K562 (cell line): Measurements from ENCODE around the gene KRI1. TPM values are rescaled to one million over a fixed set of nuclear protein-coding genes. Genes with fewer than 3 reads are reported as not detected.

Source experiments
- HDAC1 ChIP-seq, 2 experiments: fragments of 450-650 bp; IDR thresholded peaks; 2 replicates each; pipeline ENCODE4 v1.6.1; 2016 to 2017; ENCODE audit warnings: inconsistent platforms in 1 of 2, mild to moderate bottlenecking in 1 of 2, moderate library complexity in 1 of 2
- MYC ChIP-seq, 2 experiments: fragments of 250-450 bp in 1 of 2; sonication (Bioruptor Pico) in 1 of 2; IDR thresholded peaks; 2 replicates each; pipeline versions ENCODE4 v1.5.1 to v1.6.1; 2012 to 2021; ENCODE audit warnings: low read depth in 2 of 2, borderline replicate concordance in 1 of 2, improper control_type of control experiment in 1 of 2, low read length in 1 of 2, mild to moderate bottlenecking in 1 of 2, moderate library complexity in 1 of 2
- NFRKB ChIP-seq: fragments of 450-650 bp; IDR thresholded peaks from 2 replicates; pipeline ENCODE4 v1.6.1; 2016; ENCODE audit warnings: low read depth
- OTX1 ChIP-seq: fragments of 450-650 bp; formaldehyde crosslinking; IDR thresholded peaks from 2 replicates; pipeline ENCODE4 v1.4.0; 2022; ENCODE audit warnings: mild to moderate bottlenecking
- RCOR1 ChIP-seq, 2 experiments: IDR thresholded peaks; 2 replicates each; pipeline ENCODE4 v1.6.1; 2012; ENCODE audit warnings: low read depth in 2 of 2, low read length in 2 of 2, borderline replicate concordance in 1 of 2, improper control_type of control experiment in 1 of 2
- XRCC5 ChIP-seq: fragments of 200-400 bp; formaldehyde crosslinking; IDR thresholded peaks from 2 replicates; pipeline ENCODE4 v1.6.1; 2017; ENCODE audit warnings: low read depth, mild to moderate bottlenecking, low read length
- ZEB2 ChIP-seq: fragments of 450-650 bp; IDR thresholded peaks from 2 replicates; pipeline ENCODE4 v1.6.1; 2016
- polyA plus RNA-seq, 8 experiments: library from polyadenylated mRNA; depleted of rRNA in 4 of 8; stranded (reverse) in 5 of 8; unstranded in 3 of 8; fragments of >200 nt; fragmentation: Nextera tagmentation in 2 of 8; fragmentation: Illumina TruSeq in 1 of 8; extraction: Ambion mirVana in 2 of 8; extraction: Trizol in 1 of 8; gene quantifications; 2 replicates each; pipeline versions ENCODE4 v1.2.1 to v1.2.3, GENCODE V29; 2011 to 2014; ENCODE audit warnings: inconsistent platforms in 1 of 8, missing spikeins in 1 of 8
- total RNA-seq, 7 experiments: library from RNA; depleted of rRNA in 6 of 7; stranded (reverse); fragments of >200 nt in 6 of 7; fragmentation: Illumina TruSeq in 2 of 7; extraction: Trizol in 2 of 7; gene quantifications; 2 replicates each; pipeline versions ENCODE4 v1.2.1 to v1.2.3, GENCODE V29; 2011 to 2021; ENCODE audit warnings: low replicate concordance in 1 of 7
- TF ChIP-seq, protein P1 (sequence below): fragments of 450-650 bp; IDR thresholded peaks from 2 replicates; pipeline ENCODE4 v1.6.1; 2017; ENCODE audit warnings: mild to moderate bottlenecking, moderate library complexity
- TF ChIP-seq, protein P2 (sequence below), 2 experiments: fragments of 450-650 bp; IDR thresholded peaks; 2 replicates each; pipeline ENCODE4 v1.6.1; 2018; ENCODE audit warnings: mild to moderate bottlenecking in 2 of 2, low read depth in 1 of 2; ENCODE audit not compliant: partially characterized antibody in 2 of 2
- TF ChIP-seq, protein P3 (sequence below): sonication (generic); formaldehyde crosslinking; IDR thresholded peaks from 2 replicates; pipeline ENCODE4 v1.9.0; 2022; ENCODE audit warnings: mild to moderate bottlenecking, missing genetic modification reagents
- TF ChIP-seq, protein P4 (sequence below): conservative IDR thresholded peaks from 2 replicates; pipeline ENCODE4 v1.6.1; 2011; ENCODE audit warnings: low read depth, mild to moderate bottlenecking, low read length; ENCODE audit not compliant: control insufficient read depth
- TF ChIP-seq, protein P5 (sequence below): fragments of 250-450 bp; sonication (Bioruptor Pico); IDR thresholded peaks from 2 replicates; pipeline ENCODE4 v1.4.0; 2020; ENCODE audit warnings: mild to moderate bottlenecking
- TF ChIP-seq, protein P6 (sequence below), 2 experiments: fragments of 150-350 bp in 1 of 2; IDR thresholded peaks; 2 replicates each; pipeline ENCODE4 v1.6.1; 2012 to 2016; ENCODE audit warnings: low read depth in 2 of 2, low read length in 2 of 2, mild to moderate bottlenecking in 1 of 2, moderate library complexity in 1 of 2

Gene KRI1
- total and polyA plus RNA-seq, 9 of the 15 experiments (the other 6 are each of a cell fraction or from before 2014, with no cell fraction given): 1.1 to 50.7 (median 24.7) TPM

DNA sequence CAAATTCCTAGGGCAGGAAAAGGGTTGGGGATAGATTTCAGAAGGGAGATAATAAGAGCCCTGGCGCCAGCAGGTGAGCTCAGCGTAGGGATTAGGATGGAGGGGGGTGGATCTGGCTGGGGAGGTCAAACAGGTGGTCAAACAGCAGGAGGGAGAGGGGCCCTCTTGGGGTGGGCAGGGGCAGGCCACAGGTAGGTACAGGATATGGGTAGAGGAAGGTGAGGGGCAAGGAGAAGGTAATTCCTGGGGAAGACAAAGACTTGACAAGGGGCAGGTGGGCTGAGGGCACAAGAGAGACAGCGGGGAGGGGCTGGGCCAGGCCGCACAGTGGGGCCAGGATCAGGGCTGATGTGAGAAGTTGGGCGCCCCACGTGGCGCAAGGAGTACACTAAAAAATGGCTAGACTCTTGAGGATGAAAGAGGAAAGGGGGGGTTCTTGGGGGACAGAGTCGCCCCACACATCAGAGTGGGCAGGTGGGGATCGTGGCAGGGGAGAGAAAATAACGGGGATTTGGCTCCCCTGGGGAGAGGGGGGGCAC is 713 bp downstream of the KRI1 start (continued):
- TF ChIP-seq, protein P1, sequence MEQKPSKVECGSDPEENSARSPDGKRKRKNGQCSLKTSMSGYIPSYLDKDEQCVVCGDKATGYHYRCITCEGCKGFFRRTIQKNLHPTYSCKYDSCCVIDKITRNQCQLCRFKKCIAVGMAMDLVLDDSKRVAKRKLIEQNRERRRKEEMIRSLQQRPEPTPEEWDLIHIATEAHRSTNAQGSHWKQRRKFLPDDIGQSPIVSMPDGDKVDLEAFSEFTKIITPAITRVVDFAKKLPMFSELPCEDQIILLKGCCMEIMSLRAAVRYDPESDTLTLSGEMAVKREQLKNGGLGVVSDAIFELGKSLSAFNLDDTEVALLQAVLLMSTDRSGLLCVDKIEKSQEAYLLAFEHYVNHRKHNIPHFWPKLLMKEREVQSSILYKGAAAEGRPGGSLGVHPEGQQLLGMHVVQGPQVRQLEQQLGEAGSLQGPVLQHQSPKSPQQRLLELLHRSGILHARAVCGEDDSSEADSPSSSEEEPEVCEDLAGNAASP: no peak
- no peak for TF ChIP-seq XRCC5
- TF ChIP-seq HDAC1 (IDR thresholded peaks at IDR 0.05): peak in 1 of 2 experiments; percentile 79; a peak in 2 of 4 replicates
- 0 out of 4 replicates have a peak, but pooled peaks of 1 of the 2 experiments have one; percentile 7 for TF ChIP-seq RCOR1 (IDR thresholded peaks at IDR 0.05; ENCODE audit: borderline replicate concordance in 1 of 2, low read depth in 2 of 2, low read length in 2 of 2)
- TF ChIP-seq, protein P2, sequence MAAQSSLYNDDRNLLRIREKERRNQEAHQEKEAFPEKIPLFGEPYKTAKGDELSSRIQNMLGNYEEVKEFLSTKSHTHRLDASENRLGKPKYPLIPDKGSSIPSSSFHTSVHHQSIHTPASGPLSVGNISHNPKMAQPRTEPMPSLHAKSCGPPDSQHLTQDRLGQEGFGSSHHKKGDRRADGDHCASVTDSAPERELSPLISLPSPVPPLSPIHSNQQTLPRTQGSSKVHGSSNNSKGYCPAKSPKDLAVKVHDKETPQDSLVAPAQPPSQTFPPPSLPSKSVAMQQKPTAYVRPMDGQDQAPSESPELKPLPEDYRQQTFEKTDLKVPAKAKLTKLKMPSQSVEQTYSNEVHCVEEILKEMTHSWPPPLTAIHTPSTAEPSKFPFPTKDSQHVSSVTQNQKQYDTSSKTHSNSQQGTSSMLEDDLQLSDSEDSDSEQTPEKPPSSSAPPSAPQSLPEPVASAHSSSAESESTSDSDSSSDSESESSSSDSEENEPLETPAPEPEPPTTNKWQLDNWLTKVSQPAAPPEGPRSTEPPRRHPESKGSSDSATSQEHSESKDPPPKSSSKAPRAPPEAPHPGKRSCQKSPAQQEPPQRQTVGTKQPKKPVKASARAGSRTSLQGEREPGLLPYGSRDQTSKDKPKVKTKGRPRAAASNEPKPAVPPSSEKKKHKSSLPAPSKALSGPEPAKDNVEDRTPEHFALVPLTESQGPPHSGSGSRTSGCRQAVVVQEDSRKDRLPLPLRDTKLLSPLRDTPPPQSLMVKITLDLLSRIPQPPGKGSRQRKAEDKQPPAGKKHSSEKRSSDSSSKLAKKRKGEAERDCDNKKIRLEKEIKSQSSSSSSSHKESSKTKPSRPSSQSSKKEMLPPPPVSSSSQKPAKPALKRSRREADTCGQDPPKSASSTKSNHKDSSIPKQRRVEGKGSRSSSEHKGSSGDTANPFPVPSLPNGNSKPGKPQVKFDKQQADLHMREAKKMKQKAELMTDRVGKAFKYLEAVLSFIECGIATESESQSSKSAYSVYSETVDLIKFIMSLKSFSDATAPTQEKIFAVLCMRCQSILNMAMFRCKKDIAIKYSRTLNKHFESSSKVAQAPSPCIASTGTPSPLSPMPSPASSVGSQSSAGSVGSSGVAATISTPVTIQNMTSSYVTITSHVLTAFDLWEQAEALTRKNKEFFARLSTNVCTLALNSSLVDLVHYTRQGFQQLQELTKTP (IDR thresholded peaks at IDR 0.05; ENCODE audit: low read depth in 1 of 2, partially characterized antibody in 2 of 2): peak in 1 of 2 experiments; percentile 30
- TF ChIP-seq, protein P3, sequence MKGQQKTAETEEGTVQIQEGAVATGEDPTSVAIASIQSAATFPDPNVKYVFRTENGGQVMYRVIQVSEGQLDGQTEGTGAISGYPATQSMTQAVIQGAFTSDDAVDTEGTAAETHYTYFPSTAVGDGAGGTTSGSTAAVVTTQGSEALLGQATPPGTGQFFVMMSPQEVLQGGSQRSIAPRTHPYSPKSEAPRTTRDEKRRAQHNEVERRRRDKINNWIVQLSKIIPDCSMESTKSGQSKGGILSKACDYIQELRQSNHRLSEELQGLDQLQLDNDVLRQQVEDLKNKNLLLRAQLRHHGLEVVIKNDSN: peak; percentile 66
- TF ChIP-seq, protein P4, sequence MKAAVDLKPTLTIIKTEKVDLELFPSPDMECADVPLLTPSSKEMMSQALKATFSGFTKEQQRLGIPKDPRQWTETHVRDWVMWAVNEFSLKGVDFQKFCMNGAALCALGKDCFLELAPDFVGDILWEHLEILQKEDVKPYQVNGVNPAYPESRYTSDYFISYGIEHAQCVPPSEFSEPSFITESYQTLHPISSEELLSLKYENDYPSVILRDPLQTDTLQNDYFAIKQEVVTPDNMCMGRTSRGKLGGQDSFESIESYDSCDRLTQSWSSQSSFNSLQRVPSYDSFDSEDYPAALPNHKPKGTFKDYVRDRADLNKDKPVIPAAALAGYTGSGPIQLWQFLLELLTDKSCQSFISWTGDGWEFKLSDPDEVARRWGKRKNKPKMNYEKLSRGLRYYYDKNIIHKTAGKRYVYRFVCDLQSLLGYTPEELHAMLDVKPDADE: 0 out of 2 replicates have a peak, but pooled peaks have one; percentile 37
- 0 out of 2 replicates have a peak, but pooled peaks have one; percentile 72 for TF ChIP-seq NFRKB
- 0 out of 2 replicates have a peak, but pooled peaks have one; percentile 44 for TF ChIP-seq OTX1 (CRISPR knock-in tag)
- TF ChIP-seq, protein P5, sequence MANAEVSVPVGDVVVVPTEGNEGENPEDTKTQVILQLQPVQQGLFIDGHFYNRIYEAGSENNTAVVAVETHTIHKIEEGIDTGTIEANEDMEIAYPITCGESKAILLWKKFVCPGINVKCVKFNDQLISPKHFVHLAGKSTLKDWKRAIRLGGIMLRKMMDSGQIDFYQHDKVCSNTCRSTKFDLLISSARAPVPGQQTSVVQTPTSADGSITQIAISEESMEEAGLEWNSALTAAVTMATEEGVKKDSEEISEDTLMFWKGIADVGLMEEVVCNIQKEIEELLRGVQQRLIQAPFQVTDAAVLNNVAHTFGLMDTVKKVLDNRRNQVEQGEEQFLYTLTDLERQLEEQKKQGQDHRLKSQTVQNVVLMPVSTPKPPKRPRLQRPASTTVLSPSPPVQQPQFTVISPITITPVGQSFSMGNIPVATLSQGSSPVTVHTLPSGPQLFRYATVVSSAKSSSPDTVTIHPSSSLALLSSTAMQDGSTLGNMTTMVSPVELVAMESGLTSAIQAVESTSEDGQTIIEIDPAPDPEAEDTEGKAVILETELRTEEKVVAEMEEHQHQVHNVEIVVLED (CRISPR knock-in tag): no peak
- TF ChIP-seq, protein P6, sequence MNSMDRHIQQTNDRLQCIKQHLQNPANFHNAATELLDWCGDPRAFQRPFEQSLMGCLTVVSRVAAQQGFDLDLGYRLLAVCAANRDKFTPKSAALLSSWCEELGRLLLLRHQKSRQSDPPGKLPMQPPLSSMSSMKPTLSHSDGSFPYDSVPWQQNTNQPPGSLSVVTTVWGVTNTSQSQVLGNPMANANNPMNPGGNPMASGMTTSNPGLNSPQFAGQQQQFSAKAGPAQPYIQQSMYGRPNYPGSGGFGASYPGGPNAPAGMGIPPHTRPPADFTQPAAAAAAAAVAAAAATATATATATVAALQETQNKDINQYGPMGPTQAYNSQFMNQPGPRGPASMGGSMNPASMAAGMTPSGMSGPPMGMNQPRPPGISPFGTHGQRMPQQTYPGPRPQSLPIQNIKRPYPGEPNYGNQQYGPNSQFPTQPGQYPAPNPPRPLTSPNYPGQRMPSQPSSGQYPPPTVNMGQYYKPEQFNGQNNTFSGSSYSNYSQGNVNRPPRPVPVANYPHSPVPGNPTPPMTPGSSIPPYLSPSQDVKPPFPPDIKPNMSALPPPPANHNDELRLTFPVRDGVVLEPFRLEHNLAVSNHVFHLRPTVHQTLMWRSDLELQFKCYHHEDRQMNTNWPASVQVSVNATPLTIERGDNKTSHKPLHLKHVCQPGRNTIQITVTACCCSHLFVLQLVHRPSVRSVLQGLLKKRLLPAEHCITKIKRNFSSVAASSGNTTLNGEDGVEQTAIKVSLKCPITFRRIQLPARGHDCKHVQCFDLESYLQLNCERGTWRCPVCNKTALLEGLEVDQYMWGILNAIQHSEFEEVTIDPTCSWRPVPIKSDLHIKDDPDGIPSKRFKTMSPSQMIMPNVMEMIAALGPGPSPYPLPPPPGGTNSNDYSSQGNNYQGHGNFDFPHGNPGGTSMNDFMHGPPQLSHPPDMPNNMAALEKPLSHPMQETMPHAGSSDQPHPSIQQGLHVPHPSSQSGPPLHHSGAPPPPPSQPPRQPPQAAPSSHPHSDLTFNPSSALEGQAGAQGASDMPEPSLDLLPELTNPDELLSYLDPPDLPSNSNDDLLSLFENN (IDR thresholded peaks at IDR 0.05; ENCODE audit: low read depth in 2 of 2, low read length in 2 of 2): no peak
- peak; percentile 59 for TF ChIP-seq ZEB2
- TF ChIP-seq MYC (IDR thresholded peaks at IDR 0.05; ENCODE audit: low read depth, low read length): peak; percentile 35; the same call in 1 of the 2 replicates
- no peak for TF ChIP-seq MYC (CRISPR knock-in tag; IDR thresholded peaks at IDR 0.05; ENCODE audit: borderline replicate concordance, low read depth)
